Effector memory CD4-positive, alpha-beta T cell (primary cell): ENCODE results near the gene CHRM4.

ENCODE experiments used
- DNase-seq, 3 donors: peaks; one replicate each; pipeline ENCODE4 v3.0.0-alpha.2; 2020
- H3K27ac ChIP-seq: 2 replicates; pipeline ENCODE4 v1.7.0; 2013; ENCODE audit warnings: mild to moderate bottlenecking, low read length, moderate library complexity; ENCODE audit not compliant: insufficient read depth, poor library complexity, severe bottlenecking
- H3K27me3 ChIP-seq: replicated peaks from 2 replicates; pipeline ENCODE4 v1.7.0; 2013; ENCODE audit warnings: mild to moderate bottlenecking, low read length; ENCODE audit not compliant: insufficient read depth, control insufficient read depth, poor library complexity, severe bottlenecking
- H3K36me3 ChIP-seq: 2 replicates; pipeline ENCODE4 v1.7.0; 2013; ENCODE audit warnings: mild to moderate bottlenecking, low read length, moderate library complexity; ENCODE audit not compliant: control insufficient read depth, insufficient read depth
- H3K4me1 ChIP-seq: 2 replicates; pipeline ENCODE4 v1.7.0; 2013; ENCODE audit warnings: low read length, mild to moderate bottlenecking; ENCODE audit not compliant: control insufficient read depth, insufficient read depth, poor library complexity, severe bottlenecking
- H3K4me3 ChIP-seq: 2 replicates; pipeline ENCODE4 v1.7.0; 2013; ENCODE audit warnings: low read length, low read depth, mild to moderate bottlenecking; ENCODE audit not compliant: insufficient read depth, poor library complexity, severe bottlenecking
- H3K9me3 ChIP-seq: 2 replicates; pipeline ENCODE4 v1.7.0; 2013; ENCODE audit warnings: mild to moderate bottlenecking, low read length, moderate library complexity; ENCODE audit not compliant: control insufficient read depth

The CHRM4 gene

DNA sequence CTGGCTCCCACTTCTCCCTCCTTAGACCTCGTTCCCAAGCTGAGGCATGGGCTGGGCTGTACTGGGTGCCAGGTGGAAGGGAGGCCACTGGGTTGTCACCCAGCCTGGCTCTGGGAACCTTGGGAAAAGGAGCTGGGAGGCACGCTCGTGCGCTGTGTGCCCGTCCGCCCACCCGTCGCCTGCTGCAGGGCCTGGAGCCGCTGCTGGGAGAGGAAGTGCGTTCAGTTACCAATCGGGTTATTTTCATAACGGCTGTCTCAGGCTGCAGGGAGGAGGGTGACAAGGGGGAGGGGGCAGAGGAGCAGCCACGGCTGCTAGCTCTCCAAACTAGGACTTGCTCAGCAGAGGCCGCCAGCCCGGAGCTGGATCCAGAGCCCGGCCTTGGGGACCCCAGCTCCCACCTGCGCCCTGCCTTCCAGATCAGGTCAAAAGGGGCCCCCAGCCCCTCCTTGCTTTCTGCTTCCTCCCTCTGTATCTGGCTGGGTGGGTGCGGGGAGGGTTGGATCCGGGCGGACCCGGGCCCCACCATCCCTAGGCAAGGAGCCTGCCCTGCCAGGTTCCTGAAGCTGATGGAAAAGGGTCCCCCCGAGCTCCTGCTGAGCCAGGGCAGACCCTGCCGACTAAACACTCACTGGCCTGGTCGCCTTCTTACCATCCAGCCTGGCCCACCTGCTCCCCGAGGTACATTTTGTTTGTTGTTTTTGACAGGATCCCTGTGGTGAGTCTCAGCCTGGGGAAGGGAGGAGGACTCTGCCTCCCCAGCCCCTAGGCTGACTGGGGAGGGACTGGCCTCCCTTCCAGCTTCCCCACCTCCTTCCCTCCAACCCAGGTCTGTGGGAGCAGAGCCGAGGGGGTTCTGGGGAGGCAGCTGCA is 30.1 kb downstream of the CHRM4 start:
- peak overlapping the region; percentile 56 for H3K27ac ChIP-seq
- H3K36me3 ChIP-seq: peaks cover 20% of the 10 kb centered on the region
- peaks cover 27% of the 10 kb centered on the region for H3K4me1 ChIP-seq
- DNase-seq: peak in 2 of 3 donors; percentile 32 to 45
- H3K27me3 ChIP-seq: no peaks in the 10 kb centered on the region
- no peaks in the 10 kb centered on the region for H3K9me3 ChIP-seq
- H3K4me3 ChIP-seq: peak overlapping the region; percentile 30

DNA sequence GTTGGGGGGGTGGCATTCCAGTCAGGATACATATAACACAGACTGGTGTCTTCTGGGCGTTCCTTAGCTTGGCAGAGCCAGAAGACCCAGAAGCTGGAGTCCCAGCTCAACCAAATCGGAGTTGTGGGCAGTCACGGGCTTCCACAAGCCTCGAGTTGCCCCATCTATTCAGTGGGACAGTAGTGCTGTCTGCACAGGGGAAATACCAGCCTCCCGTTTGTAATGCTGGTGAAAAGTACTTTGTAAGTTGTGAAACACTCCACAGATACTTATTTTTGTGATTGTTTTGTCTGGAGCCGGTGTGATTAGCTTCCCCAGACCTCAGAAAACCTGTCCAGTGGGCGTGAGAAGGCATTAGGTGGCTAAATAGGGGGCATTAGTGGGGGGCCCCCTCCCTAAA is 30.7 kb downstream of the CHRM4 start:
- Histone ChIP-seq H3K4me3 (peak overlapping the region; percentile 30), H3K9me3 (no peaks in the 10 kb centered on the region), H3K4me1 (peaks cover 26% of the 10 kb centered on the region), H3K36me3 (peaks cover 17% of the 10 kb centered on the region), H3K27ac (peak overlapping the region; percentile 56), H3K27me3 (no peaks in the 10 kb centered on the region)
- DNase-seq: no peak

DNA sequence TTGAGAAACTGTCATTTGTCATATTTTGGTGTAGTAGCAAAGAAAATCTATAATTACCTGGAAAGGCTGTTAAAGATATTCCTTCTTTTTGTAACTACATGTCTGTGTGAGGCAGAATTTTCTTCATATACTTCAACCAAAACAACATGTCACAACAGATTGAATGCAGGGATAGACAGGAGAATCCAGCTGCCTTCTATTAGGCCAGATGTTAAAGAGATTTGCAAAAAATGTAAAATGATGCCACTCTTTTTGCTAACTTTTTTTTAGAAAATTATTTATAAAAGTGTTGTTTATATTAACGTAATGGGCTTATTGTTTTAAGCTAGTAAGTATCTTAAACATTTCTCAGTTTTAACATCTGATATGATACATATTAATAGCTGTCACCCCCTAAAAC is 31.6 kb downstream of the CHRM4 start:
- Histone ChIP-seq H3K27ac (no peak overlapping the region), H3K9me3 (no peaks in the 10 kb centered on the region), H3K4me1 (peaks cover 30% of the 10 kb centered on the region), H3K27me3 (no peaks in the 10 kb centered on the region), H3K36me3 (peaks cover 8% of the 10 kb centered on the region), H3K4me3 (no peak overlapping the region)
- no peak for DNase-seq

DNA sequence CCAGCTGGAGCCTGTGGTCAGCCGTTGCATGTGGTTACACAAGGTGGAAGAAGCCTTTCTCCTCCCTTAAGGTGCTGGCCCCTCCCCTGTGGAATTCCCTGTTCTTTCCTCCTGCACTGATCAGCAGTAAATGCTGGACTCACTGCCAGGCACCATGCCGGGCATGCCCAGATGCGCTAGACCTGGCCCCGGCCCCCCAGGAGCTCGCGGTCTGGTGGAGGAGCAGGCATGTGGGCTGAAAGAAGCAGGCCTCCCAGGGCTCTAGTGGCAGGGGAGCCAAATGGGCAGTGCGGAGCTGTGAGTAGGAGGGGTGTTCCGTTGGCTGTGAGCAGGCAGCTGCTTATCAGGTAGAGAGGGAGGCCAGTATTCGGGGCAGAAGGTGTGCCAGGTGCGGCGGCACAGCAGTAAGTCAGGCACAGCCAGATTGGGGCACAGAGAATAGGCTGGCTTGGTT is 34.1 kb downstream of the CHRM4 start:
- H3K27me3 ChIP-seq: no peaks in the 10 kb centered on the region
- DNase-seq: no peak
- H3K4me1 ChIP-seq: peaks cover 44% of the 10 kb centered on the region
- no peak overlapping the region for H3K27ac ChIP-seq
- H3K4me3 ChIP-seq: no peak overlapping the region
- H3K9me3 ChIP-seq: no peaks in the 10 kb centered on the region
- H3K36me3 ChIP-seq: peaks cover 12% of the 10 kb centered on the region

DNA sequence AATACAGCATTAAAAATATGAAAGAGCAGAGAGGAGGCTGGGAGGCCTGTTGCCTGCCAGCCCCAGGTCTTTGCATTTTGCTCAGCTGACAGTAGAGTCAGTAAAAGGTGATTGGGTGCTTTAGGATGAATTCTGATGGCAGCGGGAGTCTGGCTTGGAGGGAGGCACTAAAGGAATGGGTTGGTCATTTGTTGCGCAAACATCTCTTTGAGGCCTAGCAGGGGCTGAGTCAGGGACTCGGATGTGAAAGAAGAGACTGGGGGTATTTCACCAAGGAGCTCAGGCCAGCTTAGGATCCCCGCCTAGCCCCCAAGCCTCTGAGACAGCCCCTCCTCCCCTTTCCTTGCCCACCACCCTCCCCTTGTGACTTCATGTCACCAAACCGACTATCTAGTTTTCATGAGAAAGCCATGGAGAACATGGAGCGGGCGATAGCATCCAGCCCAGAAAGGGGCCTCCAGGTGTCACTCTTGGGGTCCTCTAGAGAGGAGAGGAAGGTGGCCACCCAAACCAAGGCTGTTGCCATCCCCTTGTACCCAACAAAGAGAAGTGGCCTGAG is 34.6 kb downstream of the CHRM4 start:
- H3K4me3 ChIP-seq: no peak overlapping the region
- H3K9me3 ChIP-seq: no peaks in the 10 kb centered on the region
- no peak overlapping the region for H3K27ac ChIP-seq
- DNase-seq: no peak
- H3K36me3 ChIP-seq: peaks cover 12% of the 10 kb centered on the region
- no peaks in the 10 kb centered on the region for H3K27me3 ChIP-seq
- H3K4me1 ChIP-seq: peaks cover 42% of the 10 kb centered on the region

DNA sequence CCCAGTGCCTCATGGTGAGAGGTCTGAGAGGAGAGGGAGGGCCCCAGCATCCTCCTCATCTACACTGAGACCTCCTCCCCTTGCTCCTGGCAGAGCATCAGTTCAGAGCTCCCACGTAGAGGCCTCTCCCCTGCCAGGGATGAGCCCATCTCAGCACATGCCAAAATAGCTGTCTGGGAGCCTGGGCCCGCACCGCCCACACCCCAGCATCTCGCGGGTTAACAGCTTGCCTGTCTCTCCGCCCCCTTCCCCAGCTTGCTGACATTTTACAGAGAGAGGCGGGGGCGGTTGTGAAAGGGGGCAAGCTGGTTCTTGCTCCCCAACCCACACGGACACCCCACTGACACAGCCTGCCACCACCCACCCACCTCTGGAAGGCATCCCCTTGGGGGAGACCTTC is 37.9 kb downstream of the CHRM4 start:
- Histone ChIP-seq H3K27me3 (no peaks in the 10 kb centered on the region), H3K27ac (peak overlapping the region; percentile 63), H3K4me1 (peaks cover 59% of the 10 kb centered on the region), H3K9me3 (no peaks in the 10 kb centered on the region), H3K36me3 (peaks cover 12% of the 10 kb centered on the region), H3K4me3 (no peak overlapping the region)
- DNase-seq: no peak

DNA sequence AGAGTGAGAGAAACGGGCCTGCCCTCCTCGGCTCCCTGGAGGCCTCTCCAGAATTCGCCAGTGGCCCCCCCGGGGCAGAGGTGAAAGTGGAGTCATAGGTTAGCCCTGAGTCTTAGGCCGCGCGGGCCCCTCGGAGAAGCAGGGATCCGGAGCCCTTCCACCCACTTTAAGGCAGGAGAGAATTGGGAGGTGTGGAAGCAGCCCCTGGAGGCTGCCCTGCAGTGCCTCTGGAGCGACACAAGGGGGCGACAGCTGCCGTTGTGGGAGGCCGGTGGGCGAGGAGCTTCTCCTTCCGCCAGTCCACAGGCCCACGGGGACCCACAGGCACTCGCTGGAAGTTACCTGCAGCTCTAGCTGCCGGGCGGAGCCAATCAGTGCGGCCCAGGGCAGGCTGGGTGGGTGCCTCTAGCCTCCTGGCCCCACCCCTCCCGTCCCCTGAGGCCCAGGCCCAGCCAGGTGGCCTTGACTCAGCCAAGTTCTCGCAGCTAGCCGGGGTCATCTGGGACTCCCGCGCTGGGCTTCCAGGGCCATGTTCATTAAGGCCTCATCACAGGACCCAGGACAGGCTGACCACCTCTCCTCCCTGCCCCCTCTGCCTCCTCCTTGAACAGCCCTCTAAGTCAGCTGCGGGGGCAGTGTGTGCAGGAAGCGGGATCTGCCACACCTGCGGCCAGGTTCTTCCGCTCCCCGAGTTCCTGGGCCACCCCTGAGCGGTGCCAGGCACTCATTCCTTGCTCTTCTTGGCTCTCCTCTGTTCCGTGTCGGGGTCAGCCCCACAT is 39.3 kb downstream of the CHRM4 start:
- no peaks in the 10 kb centered on the region for H3K27me3 ChIP-seq
- H3K4me1 ChIP-seq: peaks cover 64% of the 10 kb centered on the region
- DNase-seq: peak; percentile 73 to 76 (median 75)
- peak overlapping the region; percentile 63 for H3K27ac ChIP-seq
- H3K9me3 ChIP-seq: no peaks in the 10 kb centered on the region
- H3K36me3 ChIP-seq: peaks cover 12% of the 10 kb centered on the region
- peak overlapping the region; percentile 43 for H3K4me3 ChIP-seq

DNA sequence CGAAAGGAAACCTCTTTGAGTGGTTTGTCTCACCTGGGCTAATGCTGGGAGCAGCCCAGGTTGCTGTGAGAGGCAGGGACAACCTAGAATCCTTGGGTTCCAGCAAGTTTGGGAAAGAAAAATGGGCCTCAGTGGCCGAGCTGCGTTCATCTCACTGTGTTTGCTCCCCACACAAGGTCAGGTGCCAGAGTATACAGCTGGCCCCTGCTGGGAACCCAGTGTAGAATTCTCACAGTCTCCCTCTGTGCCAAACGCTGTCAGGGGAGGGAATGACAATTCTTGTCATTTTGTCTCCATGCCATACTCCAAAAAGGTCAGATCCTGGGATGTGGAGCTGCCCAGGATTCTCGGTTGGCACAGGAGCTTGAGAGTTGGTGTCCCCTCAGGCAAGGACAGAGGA is 40.0 kb downstream of the CHRM4 start:
- peak overlapping the region; percentile 63 for H3K27ac ChIP-seq
- no peaks in the 10 kb centered on the region for H3K9me3 ChIP-seq
- H3K36me3 ChIP-seq: peaks cover 10% of the 10 kb centered on the region
- DNase-seq: no peak
- peaks cover 68% of the 10 kb centered on the region for H3K4me1 ChIP-seq
- H3K4me3 ChIP-seq: peak overlapping the region; percentile 43
- H3K27me3 ChIP-seq: no peaks in the 10 kb centered on the region

DNA sequence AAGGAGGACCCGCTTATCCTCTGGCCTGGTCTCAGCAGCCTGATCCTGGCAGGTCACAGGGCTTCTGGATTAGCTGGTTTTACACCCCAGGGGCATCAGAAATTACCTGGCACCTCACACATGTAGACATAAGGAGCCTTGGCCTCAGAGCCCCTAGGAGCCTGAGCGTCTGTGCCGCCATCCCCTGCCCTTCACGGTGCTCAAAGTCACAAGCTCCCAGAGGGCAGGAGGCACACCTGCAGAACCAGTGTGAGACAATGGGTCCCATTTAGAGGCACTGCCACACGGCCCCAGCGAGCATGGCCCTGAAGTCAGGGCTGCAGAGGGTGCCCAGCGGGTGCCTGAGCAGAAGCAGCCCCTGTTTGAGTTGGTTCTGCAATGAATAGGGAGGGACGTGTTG is 40.4 kb downstream of the CHRM4 start:
- Histone ChIP-seq H3K9me3 (no peaks in the 10 kb centered on the region), H3K27ac (peak overlapping the region; percentile 63), H3K4me3 (peak overlapping the region; percentile 43), H3K36me3 (peaks cover 10% of the 10 kb centered on the region), H3K27me3 (no peaks in the 10 kb centered on the region), H3K4me1 (peaks cover 72% of the 10 kb centered on the region)
- DNase-seq: no peak
